Activated CD4-positive, CD25-positive, alpha-beta regulatory T cell (primary cell): ENCODE data around the gene CDC37L1.
"Not testable (repeated sequence)": the region's sequence is repeated elsewhere in the genome, so short reads cannot be mapped to it uniquely, and the experiment has no call there.

Experiments used
- DNase-seq, 4 experiments: peaks; one replicate each; lab custom pipeline; 2025; lab: John Stamatoyannopoulos, UW

CDC37L1 gene

GRCh38 chr9:4754530-4754929 lies 75.2 kb downstream of the CDC37L1 start:
- not testable (repeated sequence) for DNase-seq

DNA sequence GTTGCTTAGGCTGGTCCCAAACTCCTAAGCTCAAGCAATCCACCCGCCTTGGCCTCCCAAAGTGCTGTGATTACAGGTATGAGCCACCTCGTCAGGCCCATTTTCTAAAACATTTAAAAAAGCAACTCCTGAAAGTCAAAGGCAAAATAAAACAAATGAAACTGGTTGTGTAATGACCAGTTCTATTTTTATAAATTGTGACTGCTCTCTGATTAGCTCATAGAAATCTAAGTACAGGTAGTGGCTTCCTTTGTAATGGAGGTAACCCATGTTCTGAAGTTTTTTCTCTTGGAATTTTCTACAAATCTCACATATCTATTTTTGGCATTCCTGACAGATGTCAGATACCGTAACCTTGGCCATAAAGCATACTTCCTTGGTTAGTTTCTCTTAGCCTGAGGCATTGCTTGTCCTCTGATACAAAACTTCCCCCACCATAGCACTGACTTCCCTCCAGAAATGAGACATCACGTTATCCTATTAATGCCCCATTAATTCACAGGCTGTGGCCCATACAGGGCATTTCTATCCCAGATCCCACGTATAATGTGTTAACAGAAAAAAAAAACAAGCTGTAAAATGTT lies 75.7 kb downstream of the CDC37L1 start:
- no peak for DNase-seq

DNA sequence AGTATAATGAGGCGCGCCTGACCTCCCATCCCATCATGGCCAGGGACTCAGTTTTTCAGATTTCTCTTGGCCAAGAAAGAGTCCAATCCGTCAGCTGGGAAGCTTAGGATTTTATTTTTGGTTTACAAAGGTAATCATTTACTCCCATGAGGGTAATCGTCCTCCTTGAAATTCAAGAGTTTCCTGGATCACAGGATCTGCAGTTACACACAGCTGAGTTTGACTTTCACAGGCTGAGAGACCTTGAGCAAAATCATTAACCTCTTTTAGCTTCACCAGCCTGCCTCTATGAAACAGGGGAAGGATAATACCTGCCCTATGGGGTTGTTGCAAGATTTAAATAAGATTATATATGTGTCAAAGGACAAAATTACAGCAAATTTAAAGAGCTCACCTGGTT lies 77.1 kb downstream of the CDC37L1 start:
- no peak for DNase-seq
